ENCODE measurements around the gene NFS1.
"Not testable (repeated sequence)": the region's sequence is repeated elsewhere in the genome, so short reads cannot be mapped to it uniquely, and the experiment has no call there.

Gene NFS1

GRCh38 chr20:35729283-35729807, 30.2 kb upstream of the NFS1 start:
- DNase-seq (ENCODE audit: low read depth): no peak

- no peak for DNase-seq (ENCODE audit: low read depth)
Measured at GRCh38 chr20:35726842-35727711, 27.9 kb upstream of the NFS1 start.

GRCh38 chr20:35724321-35725230, 25.4 kb upstream of the NFS1 start:
- no peak for DNase-seq (ENCODE audit: low read depth)

- not testable (repeated sequence) for DNase-seq (ENCODE audit: low read depth)
Measured at GRCh38 chr20:35723652-35724320, 24.6 kb upstream of the NFS1 start.

GRCh38 chr20:35723275-35723639, 24.1 kb upstream of the NFS1 start:
- not testable (repeated sequence) for DNase-seq (ENCODE audit: low read depth)

GRCh38 chr20:35721621-35722020, 22.5 kb upstream of the NFS1 start:
- DNase-seq (ENCODE audit: low read depth): no peak

- DNase-seq (ENCODE audit: low read depth): no peak
Measured at GRCh38 chr20:35721219-35721618, 22.1 kb upstream of the NFS1 start.

GRCh38 chr20:35720165-35721123, 21.3 kb upstream of the NFS1 start:
- no peak for DNase-seq (ENCODE audit: low read depth)

- no peak for DNase-seq (ENCODE audit: low read depth)
Measured at GRCh38 chr20:35719717-35720116, 20.6 kb upstream of the NFS1 start.

- no peak for DNase-seq (ENCODE audit: low read depth)
Measured at GRCh38 chr20:35718972-35719635, 20.0 kb upstream of the NFS1 start.

GRCh38 chr20:35718321-35718720, 19.2 kb upstream of the NFS1 start:
- DNase-seq (ENCODE audit: low read depth): not testable (repeated sequence)

- no peak for DNase-seq (ENCODE audit: low read depth)
Measured at GRCh38 chr20:35716330-35716729, 17.2 kb upstream of the NFS1 start.

GRCh38 chr20:35715652-35716051, 16.5 kb upstream of the NFS1 start:
- no peak for DNase-seq (ENCODE audit: low read depth)

- no peak for DNase-seq (ENCODE audit: low read depth)
Measured at GRCh38 chr20:35714127-35714526, 15.0 kb upstream of the NFS1 start.

- not testable (repeated sequence) for DNase-seq (ENCODE audit: low read depth)
Measured at GRCh38 chr20:35713120-35713519, 14.0 kb upstream of the NFS1 start.

GRCh38 chr20:35711588-35712209, 12.5 kb upstream of the NFS1 start:
- no peak for DNase-seq (ENCODE audit: low read depth)

GRCh38 chr20:35710884-35711587, 11.9 kb upstream of the NFS1 start:
- DNase-seq (ENCODE audit: low read depth): no peak

- no peak for DNase-seq (ENCODE audit: low read depth)
Measured at GRCh38 chr20:35710039-35710438, 10.9 kb upstream of the NFS1 start.

- no peak for DNase-seq (ENCODE audit: low read depth)
Measured at GRCh38 chr20:35709259-35709658, 10.1 kb upstream of the NFS1 start.

All from T-helper 22 cell (primary cell).